ENCODE measurements around the gene MITF.

Gene MITF

GRCh38 chr3:69844706-69845105 lies 105.4 kb downstream of the MITF start:
- Histone ChIP-seq H3K9me3 (ENCODE audit: low read depth, low read length) (no peaks in the 10 kb centered on the region), H3K9ac (ENCODE audit: insufficient read length) (no peak overlapping the region), H3K27ac (no peak overlapping the region), H3K4me3 (no peak overlapping the region), H3K36me3 (ENCODE audit: insufficient read depth, low read length) (no peaks in the 10 kb centered on the region)
- no peak for DNase-seq (ENCODE audit: low read depth, low spot score)
- TF ChIP-seq FOXP2 (optimal IDR thresholded peaks at IDR 0.05; ENCODE audit: control extremely low read depth, extremely low read length, insufficient read depth) (no peak), POLR2AphosphoS5 (IDR thresholded peaks at IDR 0.05; ENCODE audit: borderline replicate concordance, low read depth, low read length) (no peak), EZH2 (IDR thresholded peaks at IDR 0.05) (no peak)

- H3K9me3 ChIP-seq (ENCODE audit: low read depth, low read length) = no peaks in the 10 kb centered on the region
- H3K9ac ChIP-seq (ENCODE audit: insufficient read length) = no peak overlapping the region
- no peak overlapping the region for H3K4me3 ChIP-seq
- no peak for DNase-seq (ENCODE audit: low read depth, low spot score)
- no peak overlapping the region for H3K27ac ChIP-seq
- no peaks in the 10 kb centered on the region for H3K36me3 ChIP-seq (ENCODE audit: insufficient read depth, low read length)
- TF ChIP-seq EZH2 (IDR thresholded peaks at IDR 0.05) (no peak), FOXP2 (optimal IDR thresholded peaks at IDR 0.05; ENCODE audit: control extremely low read depth, extremely low read length, insufficient read depth) (no peak), POLR2AphosphoS5 (IDR thresholded peaks at IDR 0.05; ENCODE audit: borderline replicate concordance, low read depth, low read length) (no peak)
These were observed 108.0 kb downstream of the MITF start for GRCh38 chr3:69847303-69847702.

GRCh38 chr3:69848113-69848512 lies 108.8 kb downstream of the MITF start:
- no peak overlapping the region for H3K27ac ChIP-seq
- no peak overlapping the region for H3K9ac ChIP-seq (ENCODE audit: insufficient read length)
- H3K36me3 ChIP-seq (ENCODE audit: insufficient read depth, low read length) = no peaks in the 10 kb centered on the region
- no peak for DNase-seq (ENCODE audit: low read depth, low spot score)
- TF ChIP-seq FOXP2 (optimal IDR thresholded peaks at IDR 0.05; ENCODE audit: control extremely low read depth, extremely low read length, insufficient read depth) (no peak), EZH2 (IDR thresholded peaks at IDR 0.05) (no peak)
- no peak overlapping the region for H3K4me3 ChIP-seq
- no peaks in the 10 kb centered on the region for H3K9me3 ChIP-seq (ENCODE audit: low read depth, low read length)

GRCh38 chr3:69850849-69851248 lies 111.6 kb downstream of the MITF start:
- DNase-seq (ENCODE audit: low read depth, low spot score) = no peak
- H3K36me3 ChIP-seq (ENCODE audit: insufficient read depth, low read length) = no peaks in the 10 kb centered on the region
- no peak overlapping the region for H3K9ac ChIP-seq (ENCODE audit: insufficient read length)
- H3K4me3 ChIP-seq = no peak overlapping the region
- TF ChIP-seq POLR2AphosphoS5 (IDR thresholded peaks at IDR 0.05; ENCODE audit: borderline replicate concordance, low read depth, low read length) (no peak), EZH2 (IDR thresholded peaks at IDR 0.05) (no peak), FOXP2 (optimal IDR thresholded peaks at IDR 0.05; ENCODE audit: control extremely low read depth, extremely low read length, insufficient read depth) (no peak)
- no peaks in the 10 kb centered on the region for H3K9me3 ChIP-seq (ENCODE audit: low read depth, low read length)
- no peak overlapping the region for H3K27ac ChIP-seq

- H3K27ac ChIP-seq = no peak overlapping the region
- TF ChIP-seq FOXP2 (optimal IDR thresholded peaks at IDR 0.05; ENCODE audit: control extremely low read depth, extremely low read length, insufficient read depth) (no peak), POLR2AphosphoS5 (IDR thresholded peaks at IDR 0.05; ENCODE audit: borderline replicate concordance, low read depth, low read length) (no peak), EZH2 (IDR thresholded peaks at IDR 0.05) (no peak)
These were observed 113.8 kb downstream of the MITF start for GRCh38 chr3:69853027-69853426.

GRCh38 chr3:69855436-69856162 lies 116.3 kb downstream of the MITF start:
- Histone ChIP-seq H3K9ac (ENCODE audit: insufficient read length) (no peak overlapping the region), H3K36me3 (ENCODE audit: insufficient read depth, low read length) (no peaks in the 10 kb centered on the region), H3K9me3 (ENCODE audit: low read depth, low read length) (no peaks in the 10 kb centered on the region), H3K27ac (no peak overlapping the region), H3K4me3 (no peak overlapping the region)
- TF ChIP-seq EZH2 (IDR thresholded peaks at IDR 0.05) (no peak), POLR2AphosphoS5 (IDR thresholded peaks at IDR 0.05; ENCODE audit: borderline replicate concordance, low read depth, low read length) (no peak), FOXP2 (optimal IDR thresholded peaks at IDR 0.05; ENCODE audit: control extremely low read depth, extremely low read length, insufficient read depth) (no peak)
- DNase-seq (ENCODE audit: low read depth, low spot score) = no peak

More at GRCh38 chr3:69853027-69853426, 113.8 kb downstream of the MITF start:
- DNase-seq (ENCODE audit: low read depth, low spot score) = no peak
- Histone ChIP-seq H3K9ac (ENCODE audit: insufficient read length) (no peak overlapping the region), H3K36me3 (ENCODE audit: insufficient read depth, low read length) (no peaks in the 10 kb centered on the region), H3K9me3 (ENCODE audit: low read depth, low read length) (no peaks in the 10 kb centered on the region), H3K4me3 (no peak overlapping the region)

- H3K9ac ChIP-seq (ENCODE audit: insufficient read length) = no peak overlapping the region
- no peaks in the 10 kb centered on the region for H3K9me3 ChIP-seq (ENCODE audit: low read depth, low read length)
- H3K27ac ChIP-seq = no peak overlapping the region
- H3K36me3 ChIP-seq (ENCODE audit: insufficient read depth, low read length) = no peaks in the 10 kb centered on the region
- DNase-seq (ENCODE audit: low read depth, low spot score) = no peak
- no peak overlapping the region for H3K4me3 ChIP-seq
- TF ChIP-seq POLR2AphosphoS5 (IDR thresholded peaks at IDR 0.05; ENCODE audit: borderline replicate concordance, low read depth, low read length) (no peak), FOXP2 (optimal IDR thresholded peaks at IDR 0.05; ENCODE audit: control extremely low read depth, extremely low read length, insufficient read depth) (no peak), EZH2 (IDR thresholded peaks at IDR 0.05) (no peak)
These were observed 117.9 kb downstream of the MITF start for GRCh38 chr3:69856965-69857705.

- DNase-seq (ENCODE audit: low read depth, low spot score) = no peak
- Histone ChIP-seq H3K27ac (no peak overlapping the region), H3K9ac (ENCODE audit: insufficient read length) (no peak overlapping the region), H3K4me3 (no peak overlapping the region), H3K9me3 (ENCODE audit: low read depth, low read length) (no peaks in the 10 kb centered on the region), H3K36me3 (ENCODE audit: insufficient read depth, low read length) (no peaks in the 10 kb centered on the region)
- TF ChIP-seq FOXP2 (optimal IDR thresholded peaks at IDR 0.05; ENCODE audit: control extremely low read depth, extremely low read length, insufficient read depth) (no peak), EZH2 (IDR thresholded peaks at IDR 0.05) (no peak), POLR2AphosphoS5 (IDR thresholded peaks at IDR 0.05; ENCODE audit: borderline replicate concordance, low read depth, low read length) (no peak)
These were observed 122.3 kb downstream of the MITF start for GRCh38 chr3:69861556-69861955.
